Measurements from ENCODE around the gene RAVER1.

Gene RAVER1

DNA sequence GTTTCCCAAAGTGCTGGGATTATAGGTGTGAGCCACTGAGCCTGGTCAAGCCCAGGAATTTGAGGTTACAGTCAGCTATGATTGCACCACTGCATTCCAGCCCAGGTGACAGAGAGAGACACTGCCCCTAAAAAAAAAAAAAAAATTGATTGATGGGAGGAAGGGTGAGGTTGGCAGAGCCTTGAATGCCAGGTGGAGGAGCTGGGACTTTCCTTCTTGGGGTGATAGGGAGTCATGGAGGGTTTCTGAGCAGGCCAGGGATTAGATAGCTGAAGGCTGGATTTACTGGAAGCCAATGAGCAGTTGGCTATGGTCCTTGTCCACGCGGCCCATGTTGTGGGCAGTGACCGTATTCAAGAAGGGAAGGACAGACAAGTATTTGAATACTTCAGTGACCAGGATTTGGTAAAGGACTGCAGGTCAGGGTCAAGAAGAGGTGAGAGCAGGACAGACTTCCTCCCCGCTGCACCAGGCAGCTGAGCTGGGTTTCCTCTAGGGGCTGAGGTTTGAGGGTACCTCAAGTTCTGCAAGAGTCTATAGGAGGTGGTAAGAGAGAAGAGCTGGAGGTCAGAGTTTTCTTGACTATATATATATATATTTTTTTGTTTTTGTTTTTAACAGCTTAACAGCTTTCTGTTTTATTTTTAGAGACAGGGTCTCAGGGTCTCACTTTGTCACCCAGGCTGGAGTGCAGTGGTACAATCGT is 53.4 kb downstream of the RAVER1 start:
- TF ChIP-seq GATA2 (IDR thresholded peaks at IDR 0.05; ENCODE audit: low read depth, low read length) (no peak), GATA3 (IDR thresholded peaks at IDR 0.05; ENCODE audit: low read depth, low read length) (no peak)

DNA sequence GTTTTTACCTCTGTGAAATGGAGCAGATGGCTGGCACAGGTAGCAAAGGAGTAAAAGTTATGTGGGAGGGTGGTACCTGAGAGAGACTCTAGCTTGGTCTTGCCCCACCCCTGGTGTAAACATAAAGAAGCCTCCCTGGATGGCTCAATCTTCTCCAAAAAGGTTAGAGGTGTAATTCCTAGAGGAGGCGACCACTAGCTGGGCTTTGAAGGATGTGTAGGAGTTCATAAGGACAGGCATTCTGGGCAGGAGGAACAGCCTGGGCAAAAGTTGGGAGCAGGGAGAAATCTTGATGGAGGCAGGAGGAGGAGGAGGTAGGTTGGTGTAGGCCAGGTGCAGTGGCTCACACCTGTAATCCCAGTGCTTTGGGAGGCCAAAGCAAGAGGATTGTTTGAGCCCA is 54.4 kb downstream of the RAVER1 start:
- TF ChIP-seq GATA3 (IDR thresholded peaks at IDR 0.05; ENCODE audit: low read depth, low read length) (no peak), GATA2 (IDR thresholded peaks at IDR 0.05; ENCODE audit: low read depth, low read length) (no peak)

DNA sequence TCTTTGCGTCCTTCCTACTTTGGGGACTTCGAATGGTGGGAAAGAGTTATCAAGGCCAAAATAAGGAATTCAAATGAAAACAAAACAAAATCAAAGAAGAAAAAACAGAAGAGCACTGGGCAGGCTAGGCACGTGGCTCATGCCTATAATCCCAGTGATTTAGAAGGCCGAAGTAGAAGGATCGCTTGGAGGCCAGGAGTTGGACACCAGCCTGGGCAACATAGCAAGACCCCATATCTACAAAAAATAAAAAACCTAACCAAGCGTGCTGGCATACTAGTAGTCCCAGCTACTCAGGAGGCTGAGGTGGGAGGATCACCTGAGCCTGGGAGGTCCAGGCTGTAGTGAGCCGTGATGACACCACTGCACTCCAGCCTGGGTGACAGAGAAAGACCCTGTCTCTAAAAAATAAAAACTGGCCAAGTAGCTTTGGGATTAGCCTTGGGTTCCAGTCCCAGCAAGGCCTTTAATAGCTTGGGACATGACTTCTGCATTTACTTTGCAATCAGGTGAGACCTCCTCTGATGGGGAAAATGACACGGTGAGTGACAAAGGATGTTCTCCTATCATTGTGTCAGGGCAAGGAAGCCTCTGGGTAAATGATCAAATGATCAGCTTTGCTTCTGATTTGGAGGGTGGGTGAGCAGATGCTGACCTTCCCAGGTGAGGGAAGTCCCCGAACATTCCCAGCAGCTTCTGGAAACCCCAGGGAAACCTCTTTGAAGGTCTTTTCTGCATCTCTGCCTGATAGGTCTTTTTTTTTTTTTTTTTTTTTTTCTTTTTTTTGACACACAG is 55.3 kb downstream of the RAVER1 start:
- no peak for TF ChIP-seq GATA2 (IDR thresholded peaks at IDR 0.05; ENCODE audit: low read depth, low read length)
- no peak for TF ChIP-seq GATA3 (IDR thresholded peaks at IDR 0.05; ENCODE audit: low read depth, low read length)

DNA sequence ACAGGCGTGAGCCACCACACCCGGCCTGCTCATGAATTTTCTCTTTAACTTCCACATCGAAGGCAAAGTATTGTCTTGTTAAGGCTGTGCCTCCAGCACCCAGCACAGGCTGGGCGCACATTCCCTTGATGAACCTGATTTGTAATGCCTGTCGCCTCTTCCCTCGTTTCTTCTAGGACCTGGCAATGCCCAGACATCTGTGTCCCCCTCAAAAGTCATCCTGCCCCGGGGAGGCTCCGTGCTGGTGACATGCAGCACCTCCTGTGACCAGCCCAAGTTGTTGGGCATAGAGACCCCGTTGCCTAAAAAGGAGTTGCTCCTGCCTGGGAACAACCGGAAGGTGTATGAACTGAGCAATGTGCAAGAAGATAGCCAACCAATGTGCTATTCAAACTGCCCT is 58.7 kb downstream of the RAVER1 start:
- no peak for TF ChIP-seq GATA3 (IDR thresholded peaks at IDR 0.05; ENCODE audit: low read depth, low read length)
- no peak for TF ChIP-seq GATA2 (IDR thresholded peaks at IDR 0.05; ENCODE audit: low read depth, low read length)

DNA sequence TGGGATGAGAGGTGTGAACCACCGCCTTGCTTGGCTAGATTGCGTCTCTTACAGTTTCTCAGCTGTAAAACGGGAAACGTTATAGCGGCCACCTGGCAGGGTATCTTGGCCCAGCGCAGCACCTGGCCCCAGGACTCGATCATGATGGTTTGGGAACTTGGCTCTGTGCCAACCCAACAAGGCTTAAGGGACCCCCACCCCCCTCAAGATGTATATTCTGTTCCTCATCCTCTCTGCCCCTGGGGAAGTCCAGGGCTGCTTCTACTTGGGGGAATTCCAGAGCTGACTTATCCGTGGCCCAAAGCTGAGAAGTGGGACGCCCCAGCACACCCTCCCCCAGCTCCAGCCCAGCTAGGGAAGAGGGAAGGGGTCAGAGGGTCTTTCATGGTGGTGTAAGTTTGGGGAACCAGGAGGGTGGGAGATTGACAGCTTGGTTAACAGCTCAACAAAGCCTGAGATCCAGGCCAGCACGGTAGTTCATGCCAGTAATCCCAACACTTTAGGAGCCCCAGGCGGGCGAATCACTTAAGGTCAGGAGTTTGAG is 61.7 kb downstream of the RAVER1 start:
- TF ChIP-seq GATA3 (IDR thresholded peaks at IDR 0.05; ENCODE audit: low read depth, low read length): no peak
- TF ChIP-seq GATA2 (IDR thresholded peaks at IDR 0.05; ENCODE audit: low read depth, low read length): no peak

DNA sequence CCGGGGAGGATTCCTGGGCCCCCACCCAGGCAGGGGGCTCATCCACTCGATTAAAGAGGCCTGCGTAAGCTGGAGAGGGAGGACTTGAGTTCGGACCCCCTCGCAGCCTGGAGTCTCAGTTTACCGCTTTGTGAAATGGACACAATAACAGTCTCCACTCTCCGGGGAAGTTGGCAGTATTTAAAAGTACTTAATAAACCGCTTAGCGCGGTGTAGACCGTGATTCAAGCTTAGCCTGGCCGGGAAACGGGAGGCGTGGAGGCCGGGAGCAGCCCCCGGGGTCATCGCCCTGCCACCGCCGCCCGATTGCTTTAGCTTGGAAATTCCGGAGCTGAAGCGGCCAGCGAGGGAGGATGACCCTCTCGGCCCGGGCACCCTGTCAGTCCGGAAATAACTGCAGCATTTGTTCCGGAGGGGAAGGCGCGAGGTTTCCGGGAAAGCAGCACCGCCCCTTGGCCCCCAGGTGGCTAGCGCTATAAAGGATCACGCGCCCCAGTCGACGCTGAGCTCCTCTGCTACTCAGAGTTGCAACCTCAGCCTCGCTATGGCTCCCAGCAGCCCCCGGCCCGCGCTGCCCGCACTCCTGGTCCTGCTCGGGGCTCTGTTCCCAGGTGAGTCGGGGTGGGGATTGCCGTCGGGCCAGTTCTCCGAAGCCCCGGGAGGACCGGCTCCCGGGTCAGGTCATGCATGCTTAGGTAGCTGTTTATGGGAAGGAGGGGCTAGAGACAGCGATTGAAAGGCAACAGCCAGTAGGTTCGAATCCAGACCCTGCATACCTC is 62.5 kb downstream of the RAVER1 start, which contains the start of gene ICAM1:
TSS of gene ICAM1 (plus strand) at position 505 of the 779 bp plus-strand sequence. CDS start at position 545, 40 bp downstream.
- no peak for TF ChIP-seq GATA3 (IDR thresholded peaks at IDR 0.05; ENCODE audit: low read depth, low read length)
- no peak for TF ChIP-seq GATA2 (IDR thresholded peaks at IDR 0.05; ENCODE audit: low read depth, low read length)

DNA sequence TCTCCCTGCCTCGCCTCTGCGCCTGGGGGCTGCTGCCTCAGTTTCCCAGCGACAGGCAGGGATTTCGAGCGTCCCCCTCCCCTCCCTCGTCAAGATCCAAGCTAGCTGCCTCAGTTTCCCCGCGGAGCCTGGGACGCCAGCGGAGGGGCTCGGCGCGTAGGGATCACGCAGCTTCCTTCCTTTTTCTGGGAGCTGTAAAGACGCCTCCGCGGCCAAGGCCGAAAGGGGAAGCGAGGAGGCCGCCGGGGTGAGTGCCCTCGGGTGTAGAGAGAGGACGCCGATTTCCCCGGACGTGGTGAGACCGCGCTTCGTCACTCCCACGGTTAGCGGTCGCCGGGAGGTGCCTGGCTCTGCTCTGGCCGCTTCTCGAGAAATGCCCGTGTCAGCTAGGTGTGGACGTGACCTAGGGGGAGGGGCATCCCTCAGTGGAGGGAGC is 63.1 kb downstream of the RAVER1 start:
- TF ChIP-seq GATA3 (IDR thresholded peaks at IDR 0.05; ENCODE audit: low read depth, low read length) (no peak), GATA2 (IDR thresholded peaks at IDR 0.05; ENCODE audit: low read depth, low read length) (no peak)

DNA sequence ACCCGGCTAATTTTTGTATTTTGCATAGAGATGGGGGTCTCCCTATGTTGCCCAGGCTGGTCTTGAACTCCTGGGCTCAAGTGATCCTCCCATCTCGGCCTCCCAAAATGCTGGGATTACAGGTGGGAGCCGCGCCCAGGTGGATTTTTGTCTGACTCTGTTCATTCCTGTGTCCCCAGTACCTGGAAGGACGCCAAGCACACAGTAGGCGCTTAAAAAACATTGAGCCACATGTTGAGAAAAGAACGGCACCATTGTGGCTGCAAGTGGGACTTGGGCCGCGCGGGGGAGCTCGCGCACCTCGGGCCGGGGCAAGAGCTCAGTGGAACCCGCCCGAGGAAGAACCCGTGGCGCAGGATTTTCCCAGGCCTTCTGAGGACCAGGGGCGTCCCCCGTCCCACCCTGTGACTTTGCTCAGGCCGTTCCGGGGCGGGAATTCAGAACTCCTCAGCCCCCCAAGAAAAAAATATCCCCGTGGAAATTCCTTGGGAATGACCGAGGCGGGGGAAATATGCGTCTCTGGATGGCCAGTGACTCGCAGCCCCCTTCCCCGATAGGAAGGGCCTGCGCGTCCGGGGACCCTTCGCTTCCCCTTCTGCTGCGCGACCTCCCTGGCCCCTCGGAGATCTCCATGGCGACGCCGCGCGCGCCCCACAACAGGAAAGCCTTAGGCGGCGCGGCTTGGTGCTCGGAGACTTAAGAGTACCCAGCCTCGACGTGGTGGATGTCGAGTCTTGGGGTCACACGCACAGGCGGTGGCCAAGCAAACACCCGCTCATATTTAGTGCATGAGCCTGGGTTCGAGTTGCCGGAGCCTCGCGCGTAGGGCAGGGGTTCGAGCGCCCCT is 63.8 kb downstream of the RAVER1 start:
- TF ChIP-seq GATA3 (IDR thresholded peaks at IDR 0.05; ENCODE audit: low read depth, low read length) (no peak), GATA2 (IDR thresholded peaks at IDR 0.05; ENCODE audit: low read depth, low read length) (no peak)

DNA sequence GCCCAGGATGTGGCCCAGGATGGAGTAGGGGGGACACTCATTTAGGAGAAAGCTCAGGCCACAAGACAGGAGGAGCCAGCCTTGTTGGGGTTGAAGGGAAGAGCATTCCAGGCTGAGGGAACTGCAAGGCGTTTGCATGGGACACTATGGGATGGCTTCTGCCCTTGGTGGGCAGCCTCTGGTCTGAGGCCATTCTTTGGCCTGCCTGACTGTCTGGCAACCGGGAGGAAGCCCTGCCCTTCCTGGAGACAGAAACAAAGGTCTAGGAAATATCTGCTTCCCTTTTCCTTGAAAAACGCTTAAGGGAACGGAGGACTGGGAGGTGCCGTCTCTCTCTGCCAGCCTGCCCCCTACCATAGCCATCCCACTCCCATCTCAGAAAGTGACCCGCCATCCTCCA is 65.3 kb downstream of the RAVER1 start:
- TF ChIP-seq GATA2 (IDR thresholded peaks at IDR 0.05; ENCODE audit: low read depth, low read length) (no peak), GATA3 (IDR thresholded peaks at IDR 0.05; ENCODE audit: low read depth, low read length) (no peak)

DNA sequence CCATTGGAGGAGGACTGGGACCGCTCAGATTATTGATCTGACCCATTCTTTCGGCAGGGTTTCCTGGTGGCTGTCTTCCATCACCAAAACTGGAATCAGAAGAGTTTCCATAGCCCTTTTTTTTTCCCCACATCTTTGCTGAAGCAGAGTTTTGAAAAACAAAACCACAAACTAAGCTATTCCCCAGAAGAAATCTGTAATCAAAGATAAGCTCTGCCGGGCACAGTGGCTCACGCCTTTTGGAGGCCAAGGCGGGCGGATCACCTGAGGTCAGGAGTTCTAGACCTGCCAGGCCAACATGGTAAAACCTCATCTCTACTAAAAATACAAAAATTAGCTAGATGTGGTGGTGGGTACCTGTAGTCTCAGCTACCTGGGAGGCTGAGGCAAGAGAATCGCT is 66.6 kb downstream of the RAVER1 start:
- TF ChIP-seq GATA3 (IDR thresholded peaks at IDR 0.05; ENCODE audit: low read depth, low read length) (no peak), GATA2 (IDR thresholded peaks at IDR 0.05; ENCODE audit: low read depth, low read length) (no peak)
